KMS-11 (cell line): Measurements from ENCODE around the gene JAM3.

Source experiments
- H2AFZ ChIP-seq: fragments of 200-600 bp; sonication (generic); 2 replicates; pipeline ENCODE4 v1.6.1; 2016; ENCODE audit warnings: antibody characterized with exemption, mixed run types, low read depth
- H3K27ac ChIP-seq: fragments of 200-600 bp; sonication (generic); 2 replicates; pipeline ENCODE4 v1.6.1; 2016; ENCODE audit warnings: mild to moderate bottlenecking, mixed run types
- H3K27me3 ChIP-seq: fragments of 200-600 bp; sonication (generic); 2 replicates; pipeline ENCODE4 v1.6.1; 2017; ENCODE audit warnings: mild to moderate bottlenecking, low read depth, mixed run types, moderate library complexity; ENCODE audit not compliant: insufficient read depth
- H3K36me3 ChIP-seq: fragments of 200-600 bp; sonication (generic); 2 replicates; pipeline ENCODE4 v1.6.1; 2017; ENCODE audit warnings: mild to moderate bottlenecking, mixed run types; ENCODE audit not compliant: insufficient read depth
- H3K4me1 ChIP-seq: fragments of 200-600 bp; sonication (generic); 2 replicates; pipeline ENCODE4 v1.6.1; 2016; ENCODE audit warnings: mild to moderate bottlenecking, low read depth, mixed run types; ENCODE audit not compliant: poor library complexity, severe bottlenecking
- H3K4me2 ChIP-seq: fragments of 200-600 bp; sonication (generic); 2 replicates; pipeline ENCODE4 v1.7.0; 2016; ENCODE audit warnings: mild to moderate bottlenecking, mixed run types
- H3K4me3 ChIP-seq: fragments of 200-600 bp; sonication (generic); IDR thresholded peaks from 2 replicates; pipeline ENCODE4 v1.6.1; 2017; ENCODE audit warnings: low read depth, low read length, mixed read lengths; ENCODE audit not compliant: insufficient read depth
- H3K79me2 ChIP-seq: fragments of 200-600 bp; sonication (generic); 2 replicates; pipeline ENCODE4 v1.6.1; 2016; ENCODE audit warnings: low read depth, mixed run types; ENCODE audit not compliant: insufficient read depth
- H3K9ac ChIP-seq: fragments of 200-600 bp; sonication (generic); 2 replicates; pipeline ENCODE4 v1.6.1; 2016; ENCODE audit warnings: mild to moderate bottlenecking, mixed run types
- H4K20me1 ChIP-seq: fragments of 200-600 bp; sonication (generic); 2 replicates; pipeline ENCODE4 v1.6.1; 2016; ENCODE audit warnings: mild to moderate bottlenecking, mixed run types; ENCODE audit not compliant: insufficient read depth
- TF ChIP-seq, protein P1 (sequence below): fragments of 200-600 bp; sonication (generic); conservative IDR thresholded peaks from 2 replicates; pipeline ENCODE4 v1.6.1; 2017; ENCODE audit warnings: low read depth, mild to moderate bottlenecking, antibody characterized with exemption, low read length, moderate library complexity, mixed read lengths

Gene JAM3

DNA sequence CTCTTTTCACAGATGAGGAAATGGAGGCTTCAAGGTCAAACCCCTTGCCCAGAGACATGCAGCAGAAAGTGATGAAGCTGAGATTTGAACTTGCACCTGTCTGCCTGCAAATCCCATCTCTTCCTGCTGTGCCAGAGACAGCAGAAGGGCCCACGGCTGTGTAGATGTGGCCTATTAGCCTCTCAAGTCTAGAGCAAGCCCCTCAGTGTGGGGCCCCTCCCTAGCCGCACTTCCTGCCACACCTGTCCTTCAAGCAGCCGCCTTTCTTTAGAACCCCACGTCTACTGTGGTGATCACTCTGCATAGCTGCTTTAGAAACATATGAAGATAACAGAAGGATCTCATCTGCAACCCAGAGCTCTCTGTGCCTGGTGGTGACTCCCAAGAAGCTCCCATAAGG lies 41.2 kb upstream of the JAM3 start:
- H3K9ac ChIP-seq = no peak overlapping the region
- no peaks in the 10 kb centered on the region for H4K20me1 ChIP-seq
- H3K4me1 ChIP-seq = no peaks in the 10 kb centered on the region
- no peaks in the 10 kb centered on the region for H3K36me3 ChIP-seq
- no peak overlapping the region for H3K4me2 ChIP-seq
- H3K27me3 ChIP-seq = no peaks in the 10 kb centered on the region
- no peak overlapping the region for H3K4me3 ChIP-seq
- H2AFZ ChIP-seq = no peak overlapping the region
- no peaks in the 10 kb centered on the region for H3K79me2 ChIP-seq
- TF ChIP-seq, protein P1, sequence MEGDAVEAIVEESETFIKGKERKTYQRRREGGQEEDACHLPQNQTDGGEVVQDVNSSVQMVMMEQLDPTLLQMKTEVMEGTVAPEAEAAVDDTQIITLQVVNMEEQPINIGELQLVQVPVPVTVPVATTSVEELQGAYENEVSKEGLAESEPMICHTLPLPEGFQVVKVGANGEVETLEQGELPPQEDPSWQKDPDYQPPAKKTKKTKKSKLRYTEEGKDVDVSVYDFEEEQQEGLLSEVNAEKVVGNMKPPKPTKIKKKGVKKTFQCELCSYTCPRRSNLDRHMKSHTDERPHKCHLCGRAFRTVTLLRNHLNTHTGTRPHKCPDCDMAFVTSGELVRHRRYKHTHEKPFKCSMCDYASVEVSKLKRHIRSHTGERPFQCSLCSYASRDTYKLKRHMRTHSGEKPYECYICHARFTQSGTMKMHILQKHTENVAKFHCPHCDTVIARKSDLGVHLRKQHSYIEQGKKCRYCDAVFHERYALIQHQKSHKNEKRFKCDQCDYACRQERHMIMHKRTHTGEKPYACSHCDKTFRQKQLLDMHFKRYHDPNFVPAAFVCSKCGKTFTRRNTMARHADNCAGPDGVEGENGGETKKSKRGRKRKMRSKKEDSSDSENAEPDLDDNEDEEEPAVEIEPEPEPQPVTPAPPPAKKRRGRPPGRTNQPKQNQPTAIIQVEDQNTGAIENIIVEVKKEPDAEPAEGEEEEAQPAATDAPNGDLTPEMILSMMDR = no peak
- no peak overlapping the region for H3K27ac ChIP-seq

DNA sequence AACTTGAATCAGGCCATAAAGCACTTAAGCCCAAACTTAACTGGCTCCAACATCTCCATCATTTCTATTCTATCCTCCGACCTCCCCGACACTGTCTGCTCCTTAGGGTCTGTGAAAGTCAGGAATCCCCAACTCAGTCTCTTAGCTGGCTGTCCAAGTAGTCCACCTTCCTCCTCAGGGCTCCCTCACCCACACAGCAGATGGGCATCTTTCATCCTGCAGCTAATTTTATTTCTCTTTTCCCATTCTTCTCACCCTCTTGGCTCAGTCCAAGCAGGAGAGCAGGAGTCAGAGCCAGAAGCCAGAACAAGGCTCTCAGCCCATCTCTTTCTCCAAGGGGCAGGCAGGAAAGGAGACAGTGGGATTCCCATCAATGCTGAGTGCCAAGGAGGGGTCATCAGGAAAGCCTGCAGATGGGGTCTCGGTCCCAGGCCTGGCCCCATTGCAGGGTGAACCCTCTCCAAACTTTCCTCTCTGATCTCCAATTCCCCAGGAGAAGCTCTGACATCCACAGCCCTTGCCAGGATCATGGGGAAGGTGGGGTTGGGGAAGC lies 40.4 kb upstream of the JAM3 start:
- TF ChIP-seq, protein P1 = no peak
- no peaks in the 10 kb centered on the region for H3K36me3 ChIP-seq
- H3K27me3 ChIP-seq = no peaks in the 10 kb centered on the region
- no peaks in the 10 kb centered on the region for H4K20me1 ChIP-seq
- H3K4me1 ChIP-seq = peaks cover 1% of the 10 kb centered on the region
- no peak overlapping the region for H3K9ac ChIP-seq
- no peak overlapping the region for H2AFZ ChIP-seq
- H3K27ac ChIP-seq = no peak overlapping the region
- H3K79me2 ChIP-seq = no peaks in the 10 kb centered on the region
- no peak overlapping the region for H3K4me2 ChIP-seq
- no peak overlapping the region for H3K4me3 ChIP-seq

DNA sequence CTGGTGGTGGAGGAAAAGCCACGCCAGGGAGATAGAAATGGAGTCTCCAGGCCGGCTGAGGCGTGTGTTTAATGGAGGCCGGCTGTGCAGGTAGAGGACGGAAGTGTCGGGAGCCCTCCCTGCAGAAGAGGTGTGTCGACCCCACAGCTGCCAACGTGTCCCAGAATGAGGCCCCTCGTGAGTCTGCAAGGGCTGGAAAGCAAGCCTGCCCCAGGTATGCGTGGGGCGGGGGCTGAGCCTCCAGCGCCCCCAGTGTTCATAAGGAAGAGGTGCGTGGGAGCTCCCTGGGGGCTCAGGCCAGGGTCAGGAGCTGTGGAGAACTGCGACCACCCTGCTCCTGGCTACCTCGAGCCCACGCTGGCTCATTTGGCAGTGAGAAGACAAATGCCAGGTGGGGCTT lies 38.0 kb upstream of the JAM3 start:
- Histone ChIP-seq H3K9ac (no peak overlapping the region), H3K4me3 (no peak overlapping the region), H3K4me2 (no peak overlapping the region), H3K27ac (no peak overlapping the region), H2AFZ (no peak overlapping the region), H3K79me2 (no peaks in the 10 kb centered on the region), H3K27me3 (no peaks in the 10 kb centered on the region), H3K4me1 (peaks cover 22% of the 10 kb centered on the region), H3K36me3 (no peaks in the 10 kb centered on the region), H4K20me1 (no peaks in the 10 kb centered on the region)
- TF ChIP-seq, protein P1 = no peak

DNA sequence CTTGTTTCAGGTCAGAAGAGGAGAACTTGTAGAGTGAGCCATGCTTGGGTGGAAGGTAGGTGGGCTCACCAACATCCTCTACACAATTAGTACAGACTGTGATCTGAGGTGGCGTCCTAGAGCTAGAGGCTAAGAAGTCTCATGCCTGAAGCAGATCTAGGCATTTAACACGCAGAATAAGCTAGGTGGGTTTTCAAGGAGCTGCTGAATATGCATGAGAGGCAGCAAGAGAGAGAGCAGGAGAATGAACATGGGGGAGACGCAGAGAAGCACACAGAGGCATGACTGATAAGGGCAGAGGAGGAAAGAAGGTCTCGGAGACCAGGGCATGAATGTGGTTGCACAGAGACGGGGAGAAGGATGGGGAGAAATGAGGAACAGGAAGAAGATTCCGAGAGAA lies 36.8 kb upstream of the JAM3 start:
- Histone ChIP-seq H3K36me3 (no peaks in the 10 kb centered on the region), H3K27me3 (no peaks in the 10 kb centered on the region), H2AFZ (no peak overlapping the region), H3K79me2 (no peaks in the 10 kb centered on the region), H3K4me3 (no peak overlapping the region), H4K20me1 (no peaks in the 10 kb centered on the region), H3K9ac (no peak overlapping the region), H3K27ac (no peak overlapping the region), H3K4me1 (peaks cover 22% of the 10 kb centered on the region), H3K4me2 (no peak overlapping the region)
- TF ChIP-seq, protein P1 = no peak
